GM23248 (cell line): ENCODE data around the gene PPBP. TPM values are rescaled to one million over a fixed set of nuclear protein-coding genes. Genes with fewer than 3 reads are reported as not detected.
"Not testable (repeated sequence)": the region's sequence is repeated elsewhere in the genome, so short reads cannot be mapped to it uniquely, and the experiment has no call there.

Source experiments
- DNase-seq: peaks from one replicate; pipeline ENCODE4 v3.0.0-alpha.2; 2015
- H2AFZ ChIP-seq: fragments of 200-600 bp; sonication (generic); 2 replicates; pipeline ENCODE4 v1.6.1; 2016; ENCODE audit warnings: antibody characterized with exemption
- H3F3A ChIP-seq: fragments of 200-600 bp; sonication (generic); 2 replicates; pipeline ENCODE4 v1.6.1; 2016; ENCODE audit warnings: mild to moderate bottlenecking, antibody characterized with exemption, mixed run types; ENCODE audit not compliant: insufficient read depth
- H3K27ac ChIP-seq: fragments of 200-600 bp; sonication (generic); 2 replicates; pipeline ENCODE4 v1.5.1; 2016; ENCODE audit warnings: mild to moderate bottlenecking
- H3K27me3 ChIP-seq: fragments of 200-600 bp; sonication (generic); replicated peaks from 2 replicates; pipeline ENCODE4 v1.6.1; 2016; ENCODE audit warnings: mild to moderate bottlenecking; ENCODE audit not compliant: insufficient read depth
- H3K36me3 ChIP-seq: fragments of 200-600 bp; sonication (generic); 2 replicates; pipeline ENCODE4 v1.6.1; 2016; ENCODE audit warnings: low read depth, mild to moderate bottlenecking
- H3K4me1 ChIP-seq: fragments of 200-600 bp; sonication (generic); 2 replicates; pipeline ENCODE4 v1.6.1; 2016; ENCODE audit warnings: mild to moderate bottlenecking; ENCODE audit not compliant: insufficient read depth
- H3K4me2 ChIP-seq: fragments of 200-600 bp; sonication (generic); one replicate; pipeline ENCODE4 v1.6.1; 2016; ENCODE audit warnings: mild to moderate bottlenecking; ENCODE audit not compliant: unreplicated experiment
- H3K4me3 ChIP-seq: fragments of 200-600 bp; sonication (generic); 2 replicates; pipeline ENCODE4 v1.5.1; 2016; ENCODE audit warnings: mild to moderate bottlenecking
- H3K79me2 ChIP-seq: fragments of 200-600 bp; sonication (generic); 2 replicates; pipeline ENCODE4 v1.6.1; 2016; ENCODE audit warnings: mild to moderate bottlenecking; ENCODE audit not compliant: insufficient read depth
- H3K9ac ChIP-seq: fragments of 200-600 bp; sonication (generic); 2 replicates; pipeline ENCODE4 v1.6.1; 2016; ENCODE audit warnings: mild to moderate bottlenecking
- H3K9me2 ChIP-seq: fragments of 200-600 bp; sonication (generic); 2 replicates; pipeline ENCODE4 v1.6.1; 2016; ENCODE audit warnings: mixed run types, mild to moderate bottlenecking, moderate library complexity; ENCODE audit not compliant: insufficient read depth
- H3K9me3 ChIP-seq: fragments of 200-600 bp; sonication (generic); one replicate; pipeline ENCODE4 v1.6.1; 2017; ENCODE audit warnings: low read depth
- H4K20me1 ChIP-seq: fragments of 200-600 bp; sonication (generic); 2 replicates; pipeline ENCODE4 v1.6.0; 2016; ENCODE audit not compliant: insufficient read depth
- EZH2 ChIP-seq: fragments of 200-600 bp; sonication (generic); IDR thresholded peaks from 2 replicates; pipeline ENCODE4 v1.6.1; 2018; ENCODE audit warnings: antibody characterized with exemption, mild to moderate bottlenecking; ENCODE audit not compliant: insufficient read depth, poor library complexity, severe bottlenecking
- EZH2phosphoT487 ChIP-seq: fragments of 200-600 bp; sonication (generic); IDR thresholded peaks from 2 replicates; pipeline ENCODE4 v1.6.1; 2018; ENCODE audit warnings: antibody characterized with exemption, moderate library complexity, mild to moderate bottlenecking, low read depth; ENCODE audit not compliant: insufficient read depth
- WGBS, 2 experiments: methylation state at CpG; one replicate each; pipeline ENCODE4 v1.1.6; 2015 to 2017; ENCODE audit warnings: low lambda C conversion rate in 2 of 2, low coverage in 1 of 2; ENCODE audit errors: missing lambda C conversion rate in 2 of 2; 5-methylcytosine and 5-hydroxymethylcytosine counted together
- in situ Hi-C: fragments of 300-500 bp; cut with MboI; formaldehyde crosslinking; loops from 2 replicates; pipeline ENCODE4 v1.15.0; 2020
- polyA plus RNA-seq: library from polyadenylated mRNA; unstranded; fragments of >200 nt; fragmentation: Nextera tagmentation; extraction: Ambion mirVana; gene quantifications from 2 replicates; pipeline ENCODE4 v1.2.1, GENCODE V29; 2016
- total RNA-seq: library from RNA; depleted of rRNA; stranded (reverse); fragments of >200 nt; shearing (Covaris generic); gene quantifications from 2 replicates; pipeline ENCODE4 v1.2.3, GENCODE V29; 2014

Gene PPBP
- total and polyA plus RNA-seq, 2 experiments from 2014 or later: not detected

DNA sequence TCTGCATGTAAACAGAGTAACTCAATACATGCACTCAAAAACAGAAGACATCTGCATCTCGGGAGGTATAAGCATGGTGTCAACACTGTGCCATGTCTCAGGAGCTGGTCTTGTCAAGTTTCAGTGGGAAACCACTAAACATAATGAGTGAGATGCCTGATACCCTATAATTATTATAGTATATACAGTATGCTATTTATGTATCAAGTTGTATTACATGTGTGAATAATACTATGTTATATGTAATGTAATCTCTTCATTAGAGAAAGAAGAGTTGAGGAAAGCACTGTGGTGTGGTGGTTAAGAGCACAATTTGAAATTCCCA is 2.5 kb downstream of the PPBP start:
- no peaks in the 10 kb centered on the region for H3K9me3 ChIP-seq
- H3K9ac ChIP-seq: no peak overlapping the region
- no peaks in the 10 kb centered on the region for H3K79me2 ChIP-seq
- in situ Hi-C loops: no loop called here
- no peak for DNase-seq
- no peak overlapping the region for H3K27ac ChIP-seq
- H3K4me3 ChIP-seq: no peak overlapping the region
- no peaks in the 10 kb centered on the region for H4K20me1 ChIP-seq
- no peaks in the 10 kb centered on the region for H3K9me2 ChIP-seq
- H3K4me2 ChIP-seq: no peak overlapping the region
- no peaks in the 10 kb centered on the region for H3F3A ChIP-seq
- TF ChIP-seq EZH2 (no peak), EZH2phosphoT487 (no peak)
- no peaks in the 10 kb centered on the region for H3K36me3 ChIP-seq
- H3K27me3 ChIP-seq: 0 out of 2 replicates have a peak, but pooled peaks cover 3% of the 10 kb centered on the region
- 4 to 22% methylated on average over 1 of the region's 1 CpG for WGBS, 2 experiments
- H2AFZ ChIP-seq: no peak overlapping the region
- H3K4me1 ChIP-seq: no peaks in the 10 kb centered on the region

DNA sequence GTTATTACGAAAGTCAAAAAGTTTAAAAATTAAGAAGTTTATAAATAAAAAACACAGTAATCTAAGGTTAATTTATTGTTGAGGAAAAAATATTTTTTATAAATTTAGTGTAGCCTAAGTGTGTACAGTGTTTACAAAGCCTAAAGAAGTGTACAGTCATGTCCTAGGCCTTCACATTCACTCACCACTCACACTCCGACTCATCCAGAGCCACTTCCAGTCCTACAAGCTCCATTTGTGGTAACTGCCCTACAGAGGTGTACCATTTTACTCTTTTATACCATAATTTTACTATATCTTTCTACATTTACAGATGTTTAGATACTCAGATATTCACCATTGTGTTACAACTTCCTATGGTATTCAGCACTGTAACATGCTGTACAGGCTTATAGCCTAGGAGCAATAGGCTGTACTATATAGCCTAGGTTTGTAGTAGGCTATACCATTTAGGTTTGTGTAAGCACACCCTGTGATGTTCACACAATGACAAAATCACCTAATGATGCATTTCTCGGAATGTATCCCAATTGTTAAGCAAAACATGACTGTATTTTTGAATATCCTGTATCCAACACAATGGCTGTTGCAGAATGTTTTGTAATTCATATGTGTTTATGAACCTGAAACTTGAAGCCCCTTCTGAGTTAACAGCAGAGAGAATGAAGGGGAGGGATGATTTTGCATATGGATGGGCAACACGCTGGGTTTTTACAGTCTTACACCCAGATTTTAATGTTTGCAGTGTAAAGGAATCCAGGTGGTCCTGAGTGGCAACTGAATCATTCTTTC is 3.1 kb downstream of the PPBP start:
- Histone ChIP-seq H3K4me1 (no peaks in the 10 kb centered on the region), H2AFZ (no peak overlapping the region)
- peak; percentile 46 for DNase-seq

DNA sequence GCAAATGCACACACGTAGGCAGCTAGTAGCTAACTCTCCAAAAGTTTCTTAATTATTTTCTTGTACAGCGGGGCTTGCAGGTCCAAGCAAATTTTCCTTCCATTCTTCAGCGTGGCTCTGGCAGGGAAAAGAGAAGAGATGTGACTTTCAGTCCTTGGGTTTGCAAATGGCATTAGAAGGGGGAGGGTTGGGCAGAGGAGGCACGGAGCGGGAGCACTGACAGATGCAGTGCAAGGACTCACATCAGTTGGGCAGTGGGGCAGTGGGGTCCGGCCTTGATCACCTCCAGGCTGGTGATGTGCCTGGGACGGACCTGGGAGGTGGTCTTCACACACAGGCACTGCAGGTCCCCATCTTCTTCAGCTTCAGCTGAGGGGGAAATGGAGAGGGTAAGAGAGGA is 6.8 kb downstream of the PPBP start:
- H3K4me3 ChIP-seq, DNase-seq, H3K9me2 ChIP-seq, H3K9ac ChIP-seq, H3K9me3 ChIP-seq, H4K20me1 ChIP-seq, H3K27me3 ChIP-seq, H3F3A ChIP-seq, H3K79me2 ChIP-seq, H3K36me3 ChIP-seq, H2AFZ ChIP-seq, H3K4me2 ChIP-seq, in situ Hi-C loops, H3K27ac ChIP-seq: not testable (repeated sequence)
- WGBS, 2 experiments: 67 to 72% methylated on average over 7 of the region's 7 CpGs
- H3K4me1 ChIP-seq: peaks cover 30% of the 10 kb centered on the region

More for the DNA sequence above, 3.1 kb downstream of the PPBP start:
- Histone ChIP-seq H3K27ac (no peak overlapping the region), H3K79me2 (no peaks in the 10 kb centered on the region), H4K20me1 (no peaks in the 10 kb centered on the region), H3K9me2 (no peaks in the 10 kb centered on the region), H3K4me3 (no peak overlapping the region), H3K9ac (no peak overlapping the region), H3K9me3 (no peaks in the 10 kb centered on the region), H3K36me3 (no peaks in the 10 kb centered on the region), H3K4me2 (no peak overlapping the region), H3F3A (no peaks in the 10 kb centered on the region), H3K27me3 (0 out of 2 replicates have a peak, but pooled peaks cover 3% of the 10 kb centered on the region)
- TF ChIP-seq EZH2 (no peak), EZH2phosphoT487 (no peak)
- 84 to 87% methylated on average over 4 of the region's 4 CpGs for WGBS, 2 experiments
- in situ Hi-C loops: no loop called here

DNA sequence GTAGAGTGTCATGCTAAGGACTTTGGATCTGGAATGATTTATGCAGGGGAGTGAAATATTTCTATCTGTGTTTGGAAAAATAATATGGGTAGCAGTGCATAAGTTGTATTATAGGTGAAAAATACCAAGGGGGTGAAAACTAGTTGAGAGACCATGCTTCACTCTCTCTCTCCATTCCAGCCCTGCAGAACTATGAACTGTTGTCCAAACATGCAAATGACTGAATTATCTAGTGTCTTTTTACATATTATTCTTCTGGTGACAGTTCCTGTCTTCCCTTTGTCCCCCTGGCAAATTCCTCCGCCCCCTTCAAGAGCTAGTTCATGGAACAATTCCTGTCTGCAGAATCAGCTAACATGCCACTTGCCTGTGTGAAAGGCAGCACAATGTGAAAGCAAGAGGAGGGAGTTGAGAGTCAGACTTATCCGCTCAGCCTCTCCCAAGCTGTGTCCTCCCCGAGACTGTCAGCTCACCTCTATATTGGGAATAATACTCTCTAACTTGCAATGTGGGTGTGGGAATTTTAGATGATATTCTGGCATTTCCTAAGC is 8.5 kb downstream of the PPBP start:
- TF ChIP-seq EZH2phosphoT487 (no peak), EZH2 (no peak)
- no peak for DNase-seq
- in situ Hi-C loops: no loop called here
- Histone ChIP-seq H3K79me2 (no peaks in the 10 kb centered on the region), H3K36me3 (no peaks in the 10 kb centered on the region), H3K27me3 (0 out of 2 replicates have a peak, but pooled peaks cover 3% of the 10 kb centered on the region), H3K4me1 (peaks cover 30% of the 10 kb centered on the region), H3K4me2 (peak overlapping the region; percentile 59), H4K20me1 (no peaks in the 10 kb centered on the region), H3F3A (0 out of 2 replicates have a peak, but pooled peaks cover 8% of the 10 kb centered on the region), H3K4me3 (no peak overlapping the region), H3K27ac (peak overlapping the region; percentile 33; the same call in 1 of the 2 replicates), H3K9ac (no peak overlapping the region), H2AFZ (no peak overlapping the region), H3K9me3 (no peaks in the 10 kb centered on the region), H3K9me2 (no peaks in the 10 kb centered on the region; the same call in 1 of the 2 replicates)
- 91% methylated on average over 3 of the region's 3 CpGs for WGBS, 2 experiments
